Tibial nerve (tissue), 4 donors: ENCODE results near the gene ANKS1A.

Source experiments
- CTCF ChIP-seq, 5 experiments: fragments of 200-600 bp in 3 of 5; fragments of 450-650 bp in 2 of 5; sonication (generic) in 3 of 5; IDR thresholded peaks; one replicate each; pipeline ENCODE4 v1.5.1; 2016 to 2019; ENCODE audit warnings: antibody characterized with exemption in 5 of 5, mild to moderate bottlenecking in 3 of 5, moderate library complexity in 2 of 5
- EP300 ChIP-seq, 2 donors: sonication (generic); formaldehyde crosslinking; IDR thresholded peaks; one replicate each; pipeline ENCODE4 v1.6.1; 2017; ENCODE audit warnings: antibody characterized with exemption in 2 of 2, mild to moderate bottlenecking in 1 of 2

- no peak for TF ChIP-seq CTCF (IDR thresholded peaks at IDR 0.05)
- no peak for TF ChIP-seq EP300 (IDR thresholded peaks at IDR 0.05)
Measured at GRCh38 chr6:35091346-35092083, 202.5 kb downstream of the ANKS1A start.
